Fibroblast of the aortic adventitia (primary cell): ENCODE results near the gene PEX7. TPM values are rescaled to one million over a fixed set of nuclear protein-coding genes. Genes with fewer than 3 reads are reported as not detected.

Source experiments
- DNase-seq: peaks from one replicate; pipeline ENCODE4 v3.0.0-alpha.2; 2010; ENCODE audit warnings: low read depth
- H3K4me3 ChIP-seq: 2 replicates; pipeline ENCODE4 v1.5.1; 2011; ENCODE audit warnings: low read depth, mild to moderate bottlenecking, control low read depth, low read length, moderate library complexity
- CTCF ChIP-seq: IDR thresholded peaks from 2 replicates; pipeline ENCODE4 v1.5.1; 2011; ENCODE audit warnings: mild to moderate bottlenecking, low read length, control low read depth, inconsistent platforms; ENCODE audit not compliant: insufficient read depth
- total RNA-seq: library from RNA; depleted of rRNA; stranded (reverse); fragments of >200 nt; gene quantifications from 2 replicates; pipeline ENCODE4 v1.2.3, GENCODE V29; 2012; ENCODE audit warnings: low replicate concordance

Gene PEX7
- total RNA-seq, 1 donor: 10.6 TPM

GRCh38 chr6:136791296-136792094, 30.9 kb upstream of the PEX7 start:
- no peak for TF ChIP-seq CTCF
- DNase-seq: peak; percentile 62
- H3K4me3 ChIP-seq: peak overlapping the region; percentile 92

GRCh38 chr6:136792095-136792409, 30.3 kb upstream of the PEX7 start:
- DNase-seq: no peak
- no peak for TF ChIP-seq CTCF
- peak overlapping the region; percentile 92 for H3K4me3 ChIP-seq

DNA sequence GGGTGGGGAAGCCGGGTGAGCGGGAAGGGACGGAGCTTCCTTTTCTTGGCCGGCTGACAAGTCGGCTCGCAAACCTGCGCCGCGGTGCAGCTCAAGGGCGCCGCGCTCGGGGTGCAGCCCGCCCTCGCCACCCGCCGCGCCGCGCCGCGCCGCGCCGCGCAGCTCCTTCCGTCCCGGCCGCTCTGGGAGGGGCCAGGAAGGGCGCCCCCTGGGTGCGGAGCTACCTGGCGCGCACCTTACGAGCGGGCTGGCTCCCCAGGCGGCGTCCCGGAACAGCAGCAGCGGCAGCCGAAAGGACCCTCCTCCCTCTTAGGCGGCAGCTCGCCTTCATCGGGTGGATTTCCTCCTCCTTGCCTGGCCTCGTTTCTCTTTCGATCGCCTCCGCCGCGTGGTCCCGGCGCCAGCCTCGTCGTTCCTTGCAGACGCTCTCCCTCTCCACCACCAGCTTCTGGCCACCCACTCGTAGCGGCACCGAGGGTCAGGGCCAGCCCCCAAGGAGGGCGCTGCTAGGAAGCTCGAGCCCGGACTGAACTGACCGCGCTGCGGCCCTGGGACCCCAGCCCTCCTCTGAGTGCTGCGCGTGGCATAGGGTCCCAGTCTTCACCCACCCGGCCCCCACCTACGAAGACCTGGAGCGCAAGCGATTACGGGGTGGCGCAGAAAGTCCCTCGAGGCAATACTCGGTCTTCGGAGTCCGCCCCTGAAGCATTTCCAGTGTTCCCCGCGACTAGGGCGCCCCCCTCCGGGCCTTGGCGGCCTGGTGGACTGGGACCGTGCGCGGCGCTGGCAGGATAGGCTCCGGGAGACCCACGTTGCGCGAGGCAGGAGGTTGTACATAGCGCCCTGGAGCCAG, 29.8 kb upstream of the PEX7 start, which contains the start of gene MAP3K5:
TSS of gene MAP3K5 (minus strand) at position 68 of the 853 bp plus-strand sequence. CDS start 320 bp downstream, outside the sequence.
- TF ChIP-seq CTCF: peak; percentile 88
- DNase-seq: peak; percentile 87
- H3K4me3 ChIP-seq: peak within 1 kb of the TSS; percentile 92

GRCh38 chr6:136793363-136793762, 29.0 kb upstream of the PEX7 start:
- TF ChIP-seq CTCF: no peak
- no peak for DNase-seq
- H3K4me3 ChIP-seq: peak overlapping the region; percentile 92

GRCh38 chr6:136795386-136795785, 27.0 kb upstream of the PEX7 start:
- no peak overlapping the region for H3K4me3 ChIP-seq

GRCh38 chr6:136795996-136796395, 26.4 kb upstream of the PEX7 start:
- TF ChIP-seq CTCF: no peak
- no peak overlapping the region for H3K4me3 ChIP-seq
- DNase-seq: no peak

More at GRCh38 chr6:136795386-136795785, 27.0 kb upstream of the PEX7 start:
- no peak for DNase-seq
- TF ChIP-seq CTCF: no peak
